NCI-H1105 treated with DMSO at 0.1 percent for 48 hours (cell line): ENCODE results near the gene TOX2.

Experiments
- DNase-seq: peaks from one replicate; lab custom pipeline; 2025; lab: John Stamatoyannopoulos, UW

The TOX2 gene

GRCh38 chr20:43977962-43978361 is 63.3 kb downstream of the TOX2 start:
- DNase-seq, result no peak

- DNase-seq, result no peak
These were observed 65.0 kb downstream of the TOX2 start for GRCh38 chr20:43979576-43980105.

DNA sequence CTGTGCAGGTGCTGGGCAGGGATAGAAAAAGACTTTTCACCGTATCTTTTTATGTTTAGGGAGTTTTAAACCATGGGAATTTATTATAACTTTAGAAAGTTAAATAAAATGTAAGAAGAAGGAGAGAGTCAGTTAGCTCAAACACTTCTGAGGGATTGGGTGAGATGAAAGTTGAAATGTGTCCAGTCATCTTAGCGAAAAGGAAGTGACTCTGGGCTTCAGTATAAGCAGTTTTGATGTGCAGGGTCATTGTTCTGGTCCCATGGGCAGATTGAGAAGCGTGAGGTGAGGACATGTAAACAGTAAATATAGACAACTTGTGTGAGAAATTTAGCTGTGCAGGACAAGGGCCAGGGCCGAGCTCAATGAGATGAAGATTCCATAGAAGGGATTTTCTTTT is 66.9 kb downstream of the TOX2 start:
- no peak for DNase-seq

- DNase-seq, result no peak
These were observed 67.4 kb downstream of the TOX2 start for GRCh38 chr20:43982016-43982415.

DNA sequence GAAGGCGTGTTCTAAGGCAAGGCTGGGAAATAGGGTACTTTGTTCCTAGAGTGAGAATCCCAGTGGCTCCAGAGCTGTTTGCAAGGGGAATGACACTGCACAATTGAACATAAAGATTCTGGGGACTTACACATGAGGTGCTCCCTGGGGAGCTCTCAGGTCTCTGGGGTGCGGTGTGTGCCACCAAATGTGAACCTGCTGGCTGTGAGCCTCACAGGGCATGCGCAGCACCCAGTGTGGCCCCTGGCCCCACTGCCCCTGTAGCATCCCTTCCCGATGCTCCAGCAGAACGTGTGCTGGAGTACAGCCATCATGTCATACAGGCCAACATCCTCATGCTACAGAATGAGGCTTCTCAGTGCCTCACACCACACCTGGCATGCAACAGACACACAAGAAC is 68.2 kb downstream of the TOX2 start:
- no peak for DNase-seq

GRCh38 chr20:43983359-43983758 is 68.7 kb downstream of the TOX2 start:
- no peak for DNase-seq

GRCh38 chr20:43983904-43984361 is 69.3 kb downstream of the TOX2 start:
- no peak for DNase-seq

GRCh38 chr20:43984587-43984986 is 69.9 kb downstream of the TOX2 start:
- DNase-seq, result no peak

DNA sequence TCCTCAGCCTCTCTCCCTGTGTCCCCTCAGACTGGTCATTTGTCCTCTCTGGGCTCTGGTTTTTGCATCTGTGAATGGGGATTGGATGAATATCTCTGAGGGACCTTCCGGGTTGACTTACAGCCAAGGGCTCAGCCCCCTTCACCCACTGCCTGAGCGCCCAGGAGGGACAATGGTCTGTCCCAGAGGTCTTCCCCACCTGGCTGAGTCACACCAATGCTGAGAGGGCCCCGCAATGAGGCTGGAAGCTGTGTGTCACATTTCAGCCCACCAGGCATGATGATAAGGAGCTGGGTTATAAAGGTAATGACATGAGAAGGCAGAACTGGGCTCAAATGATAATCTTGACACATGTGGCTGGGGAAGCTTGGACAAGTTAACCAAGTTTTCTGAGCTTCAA is 70.5 kb downstream of the TOX2 start:
- no peak for DNase-seq

GRCh38 chr20:43985608-43986316 is 71.1 kb downstream of the TOX2 start:
- no peak for DNase-seq

DNA sequence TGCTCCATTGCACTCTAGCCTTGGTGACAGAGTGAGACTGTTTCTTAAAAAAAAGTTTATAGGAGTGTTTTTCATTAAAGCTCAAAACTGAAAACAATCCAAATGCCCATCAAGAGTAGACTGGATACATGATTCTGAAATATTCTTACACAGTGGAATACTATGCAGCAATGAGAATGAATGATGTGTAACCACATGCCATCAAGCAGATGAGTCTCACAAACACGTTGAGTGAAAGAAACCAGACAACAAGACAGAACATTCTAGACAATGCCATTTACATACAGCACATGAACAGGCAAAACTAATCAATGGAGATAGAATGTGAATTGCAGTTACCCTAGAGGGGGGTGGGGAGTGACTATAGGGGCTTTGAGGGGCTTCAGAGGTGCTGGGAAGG is 72.4 kb downstream of the TOX2 start:
- DNase-seq, result no peak

- peak; percentile 29 for DNase-seq
These were observed 72.9 kb downstream of the TOX2 start for GRCh38 chr20:43987531-43987930.

- DNase-seq, result no peak
These were observed 73.8 kb downstream of the TOX2 start for GRCh38 chr20:43988451-43988850.

DNA sequence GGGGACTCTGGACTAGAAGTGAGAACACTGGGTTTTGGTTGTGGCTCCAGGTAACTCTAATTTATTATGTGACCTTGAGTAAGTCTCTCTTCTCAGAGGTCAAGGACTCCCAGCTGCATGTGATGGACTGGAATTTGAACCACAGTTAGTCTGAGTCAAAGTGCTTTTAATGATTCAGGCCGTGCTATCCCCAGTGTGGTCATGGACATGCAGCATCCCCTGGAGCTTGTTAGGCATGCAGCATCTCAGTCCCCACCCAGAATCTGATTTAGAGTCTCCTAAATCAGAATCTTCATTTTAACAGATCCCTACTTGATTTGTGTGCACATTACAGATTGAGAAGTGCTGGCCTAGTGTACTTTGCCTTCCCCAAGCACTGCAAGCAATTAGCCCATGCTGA is 74.2 kb downstream of the TOX2 start:
- DNase-seq, result no peak

DNA sequence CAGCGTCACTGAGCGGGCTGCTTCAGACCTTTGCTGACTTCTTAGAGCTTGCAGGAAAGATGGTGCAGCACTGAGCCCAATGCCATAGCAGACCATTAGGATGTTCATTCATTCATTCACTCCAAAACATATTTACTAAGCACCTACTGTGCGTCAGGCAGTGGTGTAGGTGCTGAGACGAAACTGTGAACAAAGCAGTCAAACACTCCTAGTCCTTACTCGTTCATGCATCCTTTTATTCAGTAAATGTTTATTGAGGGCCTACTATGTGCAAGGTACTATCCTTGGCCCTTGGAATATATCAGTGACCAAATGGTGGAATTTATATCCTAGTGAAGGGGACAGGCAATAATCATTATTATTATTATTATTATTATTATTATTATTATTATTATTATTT is 76.6 kb downstream of the TOX2 start:
- no peak for DNase-seq

DNA sequence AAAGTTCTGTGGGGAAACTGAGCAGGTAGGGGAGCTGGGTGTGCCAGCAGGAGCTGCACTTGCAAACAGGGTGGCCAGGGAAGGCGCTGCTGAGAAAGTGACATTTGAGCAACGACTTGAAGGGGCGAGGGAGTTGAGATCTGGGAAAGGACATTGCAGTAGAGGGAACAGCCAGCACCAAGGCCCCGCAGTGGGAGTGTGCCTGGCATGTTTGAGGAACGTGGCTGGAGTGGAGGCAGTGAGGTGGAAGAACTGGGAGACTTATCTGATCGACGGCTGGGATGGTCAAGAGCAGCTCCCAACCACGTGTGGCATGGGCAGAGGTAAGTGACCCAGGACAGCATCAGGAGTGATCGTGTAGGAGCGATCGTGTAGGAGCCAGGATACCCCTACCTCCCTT is 77.3 kb downstream of the TOX2 start:
- DNase-seq, result no peak

GRCh38 chr20:43992885-43993284 is 78.2 kb downstream of the TOX2 start:
- no peak for DNase-seq

- DNase-seq, result no peak
These were observed 78.9 kb downstream of the TOX2 start for GRCh38 chr20:43993560-43993959.

GRCh38 chr20:43994486-43995100 is 79.9 kb downstream of the TOX2 start:
- no peak for DNase-seq

- DNase-seq, result no peak
These were observed 81.0 kb downstream of the TOX2 start for GRCh38 chr20:43995645-43996044.

DNA sequence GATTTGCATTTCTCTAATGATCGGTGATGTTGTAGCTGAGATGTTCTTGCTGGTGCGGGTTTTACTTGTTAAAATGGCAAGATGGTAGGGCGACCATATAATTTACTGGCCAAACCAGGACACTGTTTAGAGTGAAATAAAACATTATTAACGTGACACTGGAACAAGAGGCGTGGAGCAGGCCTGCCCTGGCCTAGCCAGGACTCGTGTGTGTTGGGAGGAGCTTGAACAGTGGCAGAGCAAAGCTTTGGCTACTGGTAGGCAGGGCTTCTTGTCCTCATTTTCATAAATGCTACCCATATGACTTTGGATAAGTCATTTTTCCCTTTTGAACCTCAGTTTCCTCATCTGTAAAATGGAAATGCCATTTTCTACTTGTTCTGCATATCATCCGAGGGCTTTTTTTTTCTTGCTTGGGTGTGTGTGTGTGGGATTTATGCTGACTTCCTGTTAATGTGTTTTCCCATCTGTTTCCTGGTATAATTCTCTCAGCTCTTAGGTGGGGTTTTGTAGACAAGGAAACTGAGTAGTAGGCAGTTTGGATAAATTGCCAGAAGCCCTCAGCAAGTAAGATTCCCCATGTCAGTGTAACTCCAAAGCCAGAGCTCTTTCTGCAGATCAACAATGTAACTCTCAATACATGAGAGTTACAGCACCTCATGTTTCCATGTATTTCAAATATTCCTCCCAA is 81.7 kb downstream of the TOX2 start:
- no peak for DNase-seq

GRCh38 chr20:43999848-44000247 is 85.2 kb downstream of the TOX2 start:
- DNase-seq, result no peak
